Stimulated activated CD8-positive, alpha-beta memory T cell treated with anti-CD3 and anti-CD28 coated beads, Interleukin-15, amount 100 ng/mL, for 24 hours (primary cell): ENCODE data around the gene MTHFD1L.
"Not testable (repeated sequence)": the region's sequence is repeated elsewhere in the genome, so short reads cannot be mapped to it uniquely, and the experiment has no call there.

Experiments
- DNase-seq: peaks from one replicate; pipeline ENCODE4 v3.0.0-alpha.2; 2020; ENCODE audit warnings: low read depth

MTHFD1L gene

GRCh38 chr6:151095538-151096254, 230.2 kb downstream of the MTHFD1L start:
- DNase-seq, result no peak

- no peak for DNase-seq
These were observed 230.7 kb downstream of the MTHFD1L start for GRCh38 chr6:151096255-151096612.

DNA sequence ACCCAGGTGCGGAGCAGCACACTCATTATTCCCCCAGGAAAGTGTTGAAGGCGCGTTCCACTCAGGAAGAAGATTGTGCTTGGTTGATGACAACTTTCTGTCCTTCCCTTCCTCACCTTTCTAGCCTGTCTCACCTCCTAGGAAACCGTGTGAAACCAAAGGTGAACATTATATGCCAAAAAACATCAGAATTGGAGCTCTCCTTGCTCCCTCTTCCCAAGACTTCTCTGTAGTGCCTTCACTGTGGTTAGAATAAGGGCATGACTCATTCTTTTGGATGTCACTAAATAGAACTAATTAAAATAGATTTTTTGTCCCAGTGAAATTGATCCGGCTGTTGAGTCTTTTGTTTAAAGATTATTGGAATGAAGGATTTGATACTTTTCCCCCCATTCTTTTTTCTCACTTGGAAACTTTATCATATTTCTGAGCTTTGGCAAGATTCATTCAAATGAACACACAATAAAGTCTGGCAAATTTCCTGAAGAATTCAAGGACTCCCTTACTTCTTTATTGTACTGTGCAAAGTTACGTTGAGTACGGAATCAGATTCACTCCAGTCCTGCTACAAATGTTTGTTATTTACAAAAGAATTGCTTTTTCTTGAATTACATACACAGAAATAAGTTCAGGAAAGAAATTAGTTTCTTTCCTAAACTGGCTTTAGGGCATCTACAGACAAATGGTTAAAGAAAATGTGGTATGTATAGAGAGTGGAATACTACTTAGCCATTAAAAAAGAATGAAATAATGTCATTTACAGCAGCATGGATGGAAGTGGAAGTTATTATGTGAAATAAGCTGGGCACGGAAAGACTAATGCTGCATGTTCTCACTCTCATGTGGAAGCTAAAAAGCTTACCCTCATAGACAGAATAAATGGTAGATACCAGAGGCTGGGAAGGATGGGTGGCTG, 231.4 kb downstream of the MTHFD1L start:
- DNase-seq, result no peak

DNA sequence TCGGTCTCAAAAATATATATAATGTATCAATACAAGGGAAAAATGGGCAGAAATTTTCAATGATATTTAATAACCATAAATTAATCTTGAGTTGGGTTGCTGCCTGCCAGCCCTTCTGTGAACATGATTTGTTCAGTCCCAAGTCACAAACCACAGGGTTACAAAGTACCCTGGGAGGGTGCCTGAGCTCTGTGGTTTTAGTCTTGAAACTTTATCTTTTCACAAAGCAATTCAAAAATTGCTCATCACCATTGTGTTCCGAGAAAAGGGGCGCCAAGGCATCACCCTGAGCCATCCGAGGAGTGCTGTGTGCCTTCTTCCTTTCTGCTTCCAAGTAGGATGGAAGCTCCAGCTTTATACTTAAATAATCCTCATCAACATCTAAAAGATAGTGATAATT, 232.7 kb downstream of the MTHFD1L start:
- no peak for DNase-seq

- no peak for DNase-seq
These were observed 234.8 kb downstream of the MTHFD1L start for GRCh38 chr6:151100326-151100725.

- no peak for DNase-seq
These were observed 235.8 kb downstream of the MTHFD1L start for GRCh38 chr6:151101161-151101815.

GRCh38 chr6:151101816-151102694, 236.6 kb downstream of the MTHFD1L start:
- DNase-seq, result no peak

GRCh38 chr6:151103266-151103665, 237.8 kb downstream of the MTHFD1L start:
- no peak for DNase-seq

GRCh38 chr6:151107897-151108427, 242.5 kb downstream of the MTHFD1L start:
- no peak for DNase-seq

DNA sequence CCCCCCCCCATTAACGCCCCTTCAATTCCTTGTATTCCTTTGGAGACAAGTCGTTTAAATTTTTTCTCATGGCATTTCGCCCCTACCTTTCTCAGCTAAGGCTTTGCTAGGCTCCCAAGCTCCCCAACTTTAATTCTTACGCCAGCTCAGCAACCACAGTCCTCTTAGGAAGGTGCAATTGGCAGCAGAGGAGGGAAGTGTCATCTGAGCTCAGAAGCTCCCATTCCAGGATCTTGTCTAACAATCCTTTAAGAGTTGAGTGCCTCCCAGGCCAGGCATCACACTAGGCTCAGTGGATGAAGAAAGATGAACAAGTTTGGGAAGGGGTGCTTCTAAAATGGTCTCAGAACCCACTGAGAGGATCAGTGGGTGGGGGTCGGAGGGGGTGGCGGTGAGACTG, 243.0 kb downstream of the MTHFD1L start:
- no peak for DNase-seq

GRCh38 chr6:151109361-151109760, 243.9 kb downstream of the MTHFD1L start:
- no peak for DNase-seq

GRCh38 chr6:151109869-151110575, 244.5 kb downstream of the MTHFD1L start:
- no peak for DNase-seq

- no peak for DNase-seq
These were observed 245.0 kb downstream of the MTHFD1L start for GRCh38 chr6:151110576-151110905.

DNA sequence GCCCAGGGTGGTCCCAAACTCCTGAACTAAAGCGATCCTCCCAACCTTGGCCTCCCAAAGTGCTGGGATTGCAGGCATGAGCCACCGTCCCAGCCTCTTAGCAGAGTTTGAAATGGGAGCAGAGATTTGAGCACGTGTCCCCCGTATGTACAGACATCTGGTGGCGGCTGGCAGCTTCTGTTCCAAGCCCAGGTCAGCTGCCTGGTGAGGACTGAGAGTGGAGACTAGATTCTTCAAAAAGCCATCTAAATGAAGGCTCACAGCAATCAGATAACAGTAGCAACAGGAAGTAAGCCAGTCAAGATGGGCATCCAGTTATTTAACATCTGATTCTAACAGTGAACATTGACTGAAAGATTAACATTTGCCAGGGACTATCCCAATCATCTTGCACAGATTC, 246.2 kb downstream of the MTHFD1L start:
- DNase-seq, result no peak

GRCh38 chr6:151112130-151112529, 246.6 kb downstream of the MTHFD1L start:
- DNase-seq, result no peak

- DNase-seq, result not testable (repeated sequence)
These were observed 247.4 kb downstream of the MTHFD1L start for GRCh38 chr6:151112884-151113283.

- no peak for DNase-seq
These were observed 248.1 kb downstream of the MTHFD1L start for GRCh38 chr6:151113641-151114040.

- no peak for DNase-seq
These were observed 253.1 kb downstream of the MTHFD1L start for GRCh38 chr6:151118461-151119123.

GRCh38 chr6:151119823-151120524, 254.5 kb downstream of the MTHFD1L start:
- no peak for DNase-seq

DNA sequence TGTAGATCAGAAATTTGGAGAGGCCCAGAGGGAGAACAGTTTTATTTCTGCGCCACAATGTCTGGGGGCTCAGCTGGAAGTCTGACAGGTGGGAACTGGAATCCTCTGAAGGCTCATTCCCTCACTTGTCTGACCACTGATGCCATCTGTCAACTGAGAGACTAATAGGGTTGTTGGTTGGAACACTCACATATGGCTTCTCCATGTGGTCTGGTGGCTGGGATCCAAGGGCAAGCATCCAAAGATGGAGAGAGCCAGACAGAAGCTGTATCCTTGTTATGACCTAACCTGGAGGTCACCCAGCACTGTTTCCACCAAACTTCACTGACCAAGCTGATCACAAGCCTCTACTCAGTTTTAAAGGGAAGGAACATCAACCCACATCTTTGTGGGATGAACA, 256.4 kb downstream of the MTHFD1L start:
- no peak for DNase-seq
